GM19328 (cell line): ENCODE data around the gene CCDC74B.
"Not testable (repeated sequence)": the region's sequence is repeated elsewhere in the genome, so short reads cannot be mapped to it uniquely, and the experiment has no call there.

ENCODE experiments used
- ATAC-seq: cut with Tn5 transposase; IDR thresholded peaks from one replicate; pipeline ENCODE4 v1.9.1; 2021; ENCODE audit warnings: mild to moderate bottlenecking, moderate library complexity; ENCODE audit not compliant: unreplicated experiment

CCDC74B gene

GRCh38 chr2:130102597-130103363 lies 42.1 kb downstream of the CCDC74B start:
- ATAC-seq = not testable (repeated sequence)
